ENCODE measurements around the gene C19orf25.

DNA sequence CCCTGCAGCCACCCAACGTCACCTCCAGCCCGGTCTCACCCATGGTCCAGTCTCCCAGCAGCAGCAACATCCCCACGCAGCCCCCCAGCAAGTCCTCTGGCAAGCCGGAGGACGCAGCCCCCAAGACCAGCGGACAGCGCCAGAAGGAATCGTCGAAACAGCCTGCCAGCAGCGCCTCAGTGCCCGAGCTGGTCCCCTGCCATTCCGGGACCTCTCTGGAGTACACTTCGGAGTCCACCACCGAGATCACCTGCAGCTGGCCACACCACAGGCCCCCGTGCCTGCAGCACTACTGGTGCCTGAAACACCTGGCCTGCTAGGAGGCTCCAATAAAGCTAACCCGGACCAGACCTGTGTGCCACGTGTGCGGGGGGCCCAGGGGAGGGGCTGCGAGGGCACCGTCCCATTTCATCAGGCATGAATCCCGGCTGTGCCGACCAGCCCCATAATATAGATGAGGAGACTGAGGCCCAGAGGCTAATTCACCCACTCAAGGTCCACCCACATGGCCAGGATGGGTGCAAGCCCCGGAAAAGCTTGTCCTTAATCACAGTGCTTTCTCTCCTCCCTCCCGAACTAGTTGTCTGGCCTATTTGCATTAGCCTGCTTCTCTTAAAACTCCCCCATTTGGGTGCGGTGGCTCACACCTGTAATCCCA lies 18.7 kb upstream of the C19orf25 start:
- TF ChIP-seq POLR2A (IDR thresholded peaks at IDR 0.05) = no peak
- TF ChIP-seq, protein P1, sequence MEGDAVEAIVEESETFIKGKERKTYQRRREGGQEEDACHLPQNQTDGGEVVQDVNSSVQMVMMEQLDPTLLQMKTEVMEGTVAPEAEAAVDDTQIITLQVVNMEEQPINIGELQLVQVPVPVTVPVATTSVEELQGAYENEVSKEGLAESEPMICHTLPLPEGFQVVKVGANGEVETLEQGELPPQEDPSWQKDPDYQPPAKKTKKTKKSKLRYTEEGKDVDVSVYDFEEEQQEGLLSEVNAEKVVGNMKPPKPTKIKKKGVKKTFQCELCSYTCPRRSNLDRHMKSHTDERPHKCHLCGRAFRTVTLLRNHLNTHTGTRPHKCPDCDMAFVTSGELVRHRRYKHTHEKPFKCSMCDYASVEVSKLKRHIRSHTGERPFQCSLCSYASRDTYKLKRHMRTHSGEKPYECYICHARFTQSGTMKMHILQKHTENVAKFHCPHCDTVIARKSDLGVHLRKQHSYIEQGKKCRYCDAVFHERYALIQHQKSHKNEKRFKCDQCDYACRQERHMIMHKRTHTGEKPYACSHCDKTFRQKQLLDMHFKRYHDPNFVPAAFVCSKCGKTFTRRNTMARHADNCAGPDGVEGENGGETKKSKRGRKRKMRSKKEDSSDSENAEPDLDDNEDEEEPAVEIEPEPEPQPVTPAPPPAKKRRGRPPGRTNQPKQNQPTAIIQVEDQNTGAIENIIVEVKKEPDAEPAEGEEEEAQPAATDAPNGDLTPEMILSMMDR (IDR thresholded peaks at IDR 0.05) = no peak

All from Peyer's patch (tissue), 4 donors.